SKM-1 treated with dmso at 0.1 percent for 144 hours (cell line): Measurements from ENCODE around the gene OVCA2.

Experiments used
- DNase-seq: peaks from one replicate; lab custom pipeline; 2025; ENCODE audit not compliant: unreplicated experiment; lab: John Stamatoyannopoulos, UW

Gene OVCA2

DNA sequence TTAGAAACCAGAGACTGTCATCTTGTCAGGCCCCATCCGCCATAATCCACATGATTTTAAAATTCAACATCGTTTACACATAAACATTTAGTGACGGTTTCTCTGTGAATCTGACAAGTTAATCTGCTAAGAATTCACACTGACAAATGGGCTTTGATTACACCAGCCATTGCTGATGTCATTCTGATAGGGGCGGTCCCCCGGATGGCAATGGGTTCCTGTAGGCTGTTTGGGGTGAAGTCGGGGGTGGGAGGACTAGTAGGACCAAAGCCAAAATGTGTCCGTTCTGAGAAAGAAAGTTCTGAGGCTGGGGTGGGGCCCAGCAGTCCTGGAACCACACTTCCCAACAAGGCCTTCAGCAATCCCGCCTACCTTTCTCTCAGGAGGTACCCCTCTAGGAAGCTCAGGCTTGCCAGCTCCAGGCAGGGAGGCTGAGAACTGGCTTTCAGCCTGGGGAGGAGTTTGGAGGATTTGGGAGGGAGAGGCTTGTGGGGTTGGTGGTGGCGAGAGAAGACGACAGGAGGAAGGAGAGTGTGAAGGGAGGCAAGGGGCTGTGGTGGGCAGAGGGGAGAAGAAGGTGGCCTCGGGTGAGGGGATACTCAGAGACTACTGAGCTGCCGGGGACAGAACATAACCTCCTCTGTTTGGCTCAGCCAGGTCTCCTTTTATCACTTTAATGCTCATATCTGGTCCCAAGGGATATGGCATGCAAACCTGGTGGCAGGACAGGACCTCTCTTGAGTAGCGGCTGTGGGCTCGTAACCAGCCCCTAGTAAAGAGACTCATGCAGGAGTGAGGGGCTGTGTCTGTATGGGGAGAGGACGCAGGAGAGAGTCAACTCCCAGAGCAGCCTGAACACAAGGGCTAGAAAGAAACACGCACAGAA, 21.7 kb downstream of the OVCA2 start:
- no peak for DNase-seq

DNA sequence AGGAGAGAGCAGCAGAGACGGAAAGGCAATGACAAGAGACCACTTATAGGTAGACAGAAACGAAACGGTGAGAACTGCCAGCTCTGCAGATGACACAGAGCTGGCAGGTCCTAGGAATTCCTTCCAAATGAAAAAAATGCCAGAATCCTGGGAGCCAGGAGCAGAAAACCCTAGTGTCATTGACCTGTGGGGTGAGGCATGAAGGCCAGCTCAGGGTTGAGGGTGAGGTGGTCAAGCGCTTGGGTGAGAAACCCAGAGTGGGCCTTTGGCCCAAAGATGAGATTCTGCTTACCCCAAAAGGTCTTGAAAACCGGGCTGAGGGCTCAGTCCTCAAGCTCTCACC, 22.3 kb downstream of the OVCA2 start:
- no peak for DNase-seq

DNA sequence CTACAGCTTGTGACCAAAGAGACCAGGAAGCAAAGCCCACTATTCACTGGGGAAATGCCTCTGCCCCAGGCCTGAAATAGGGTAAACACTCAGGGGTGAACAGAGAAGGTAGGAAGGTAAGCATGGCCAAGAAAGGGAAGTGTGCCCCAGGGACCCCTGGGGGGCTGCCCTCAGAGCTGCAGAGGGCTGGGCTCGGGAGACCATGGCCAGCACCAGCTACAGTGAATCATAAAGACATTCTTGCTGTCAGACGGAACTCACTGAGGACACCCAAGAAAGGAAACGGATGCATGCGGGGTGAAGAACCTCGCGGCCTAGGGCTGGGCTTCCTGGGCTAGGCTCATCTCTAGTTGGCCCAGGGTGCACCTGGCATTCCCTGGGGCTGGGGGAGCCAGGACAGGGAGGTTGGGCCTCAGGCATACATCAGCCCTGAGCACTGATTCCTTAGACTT, 22.7 kb downstream of the OVCA2 start:
- DNase-seq, result no peak

DNA sequence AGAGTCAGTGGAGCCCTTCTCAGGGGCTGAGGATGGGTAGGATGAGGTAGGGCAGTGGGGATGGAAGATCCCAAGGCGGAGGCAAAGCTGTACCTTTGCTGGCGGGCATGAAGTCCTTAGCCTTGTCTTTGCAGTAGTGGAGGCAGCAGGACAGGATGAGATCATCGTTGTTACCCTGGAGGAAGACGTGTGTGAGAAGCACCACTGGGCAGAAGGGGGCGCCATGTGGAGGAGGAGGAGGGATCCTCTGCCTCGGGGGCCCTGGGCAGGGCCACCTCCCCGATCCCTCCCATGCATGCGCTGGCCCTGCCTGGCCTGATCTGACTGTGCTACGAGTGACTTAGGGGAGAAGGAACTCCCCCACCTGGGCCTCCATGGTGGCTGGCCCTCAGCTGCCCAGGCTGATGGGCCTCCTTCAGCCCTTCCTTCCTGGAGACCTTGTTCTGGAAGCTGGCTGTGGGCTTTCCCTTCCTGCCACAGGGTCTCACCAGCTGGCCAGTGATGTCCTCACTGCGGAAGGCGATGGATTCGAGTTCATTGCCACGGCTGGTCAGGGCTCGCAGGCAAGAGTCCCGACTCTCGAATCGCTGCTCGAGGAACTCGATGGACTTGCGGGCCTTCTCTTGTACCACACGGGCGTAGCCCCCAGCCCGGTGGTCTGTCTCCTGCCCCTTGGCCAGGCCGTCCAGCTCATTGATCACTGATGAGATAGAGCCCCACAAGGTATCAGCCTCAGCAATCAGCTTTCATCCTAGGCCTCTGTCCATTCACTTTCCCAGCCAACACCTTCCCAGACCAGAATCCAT, 23.4 kb downstream of the OVCA2 start:
- DNase-seq, result no peak

DNA sequence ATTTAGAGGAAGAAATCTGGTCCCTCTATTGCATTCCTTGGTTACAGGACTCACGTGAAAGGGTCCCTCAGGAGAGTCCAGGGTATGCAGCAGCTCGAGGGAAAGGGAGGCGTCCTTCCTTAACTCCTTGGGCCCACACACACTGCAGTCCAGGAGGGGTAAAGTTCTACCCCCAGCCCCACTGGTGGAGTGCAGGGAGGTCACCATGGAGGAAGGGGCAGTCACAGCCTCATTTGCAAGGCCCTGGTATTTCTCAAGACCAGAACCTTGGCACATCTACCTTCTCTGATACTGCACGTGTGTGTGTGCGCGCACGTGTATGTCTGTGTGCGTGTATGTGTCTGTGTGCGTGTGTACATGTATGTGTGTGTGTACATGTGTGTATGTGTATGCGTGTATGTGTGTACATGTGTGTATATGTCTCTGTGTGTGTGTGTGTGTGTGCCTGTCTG, 24.2 kb downstream of the OVCA2 start:
- no peak for DNase-seq

DNA sequence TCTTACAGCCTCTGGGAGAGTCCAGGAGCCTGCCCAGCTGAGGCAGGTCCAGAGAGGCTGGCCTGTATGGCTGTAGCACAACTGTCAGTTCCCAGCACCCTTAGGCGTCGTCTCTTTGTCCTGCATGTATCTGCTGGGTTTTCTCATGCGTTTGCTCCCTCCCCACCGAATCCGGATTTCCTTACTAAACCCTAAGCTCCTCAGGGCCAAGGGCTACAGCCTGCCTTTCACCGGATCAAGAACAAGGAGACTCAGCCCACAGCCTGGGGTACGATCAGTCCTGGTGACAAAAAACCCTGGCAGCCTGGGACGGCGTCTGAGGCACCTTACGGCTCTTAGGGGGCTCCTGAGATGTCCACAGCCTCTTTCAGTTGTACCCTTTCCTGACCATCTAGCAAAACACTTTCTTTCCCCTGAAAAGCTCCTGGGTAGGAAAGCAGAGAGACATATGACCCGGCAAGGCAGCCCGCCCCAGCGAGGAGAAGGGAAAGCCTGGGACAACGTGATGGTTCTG, 25.3 kb downstream of the OVCA2 start:
- DNase-seq, result no peak

DNA sequence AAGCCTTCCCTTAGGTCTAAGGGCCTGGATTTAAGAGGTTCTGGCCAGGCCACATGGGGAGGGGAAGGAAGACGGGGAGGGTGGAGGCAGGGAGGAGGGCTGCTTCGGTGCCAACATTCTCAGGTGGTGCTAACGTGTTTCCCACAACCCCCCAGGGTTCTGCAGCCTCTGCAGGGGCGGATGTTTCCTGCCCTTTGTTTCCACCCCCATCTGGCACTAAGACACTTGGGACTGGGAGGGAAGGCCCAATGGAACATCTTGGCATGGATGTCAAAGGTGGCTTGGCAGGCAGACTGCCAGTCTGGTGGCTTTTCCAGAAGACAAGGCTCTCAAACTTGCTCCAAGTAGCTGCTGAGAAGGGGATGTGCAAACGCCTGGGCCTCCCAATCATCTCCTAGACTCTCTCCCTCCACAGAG, 25.8 kb downstream of the OVCA2 start:
- no peak for DNase-seq

DNA sequence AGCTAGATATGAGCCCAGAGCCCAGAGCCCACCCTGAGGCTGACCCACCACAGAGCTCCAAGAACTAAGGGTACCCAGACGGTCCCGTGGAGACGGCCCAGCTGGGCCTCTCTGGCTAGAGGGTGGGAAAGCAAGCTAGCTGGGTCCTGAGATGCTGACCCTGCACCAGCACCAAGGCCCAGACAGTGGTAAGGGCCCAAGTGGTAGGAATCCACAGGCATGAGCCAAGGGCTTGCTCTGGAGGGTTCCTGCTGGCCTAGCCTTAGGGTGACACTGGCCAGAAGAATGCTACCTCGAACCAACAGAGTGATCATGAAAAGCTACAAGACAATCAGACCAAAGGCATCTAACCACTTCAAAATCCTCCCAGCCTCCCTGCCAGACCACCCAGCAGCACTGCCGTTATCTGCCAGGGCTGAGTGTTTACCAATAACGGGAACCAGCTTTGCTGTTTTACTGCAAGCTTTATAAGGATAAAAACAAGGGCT, 26.3 kb downstream of the OVCA2 start:
- DNase-seq, result no peak

DNA sequence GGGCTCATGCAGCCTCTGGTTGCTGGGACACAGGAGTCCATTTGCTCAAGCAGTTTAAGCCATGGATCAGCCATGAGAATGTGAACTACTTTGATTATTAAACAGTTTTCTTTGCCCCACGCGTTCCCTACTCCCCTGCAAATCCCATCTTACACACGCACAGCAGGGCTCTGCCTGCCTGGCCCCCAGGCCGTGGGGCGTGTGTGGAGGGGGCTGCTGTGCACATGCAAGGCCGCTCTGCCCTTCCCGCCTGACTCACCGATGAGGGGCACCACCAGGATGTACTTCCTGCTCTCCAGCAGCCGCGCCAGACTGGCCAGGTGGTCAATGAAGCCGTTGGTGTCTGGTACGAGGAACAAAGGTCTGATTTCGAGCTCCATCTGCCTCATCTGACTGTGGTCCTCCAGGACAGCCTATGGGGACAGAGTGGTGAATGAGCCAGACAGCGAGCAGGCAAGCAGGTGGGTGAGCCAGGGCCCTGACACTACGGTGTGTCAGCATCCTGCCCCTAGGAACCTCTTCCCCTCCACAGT, 26.8 kb downstream of the OVCA2 start:
- DNase-seq, result no peak

DNA sequence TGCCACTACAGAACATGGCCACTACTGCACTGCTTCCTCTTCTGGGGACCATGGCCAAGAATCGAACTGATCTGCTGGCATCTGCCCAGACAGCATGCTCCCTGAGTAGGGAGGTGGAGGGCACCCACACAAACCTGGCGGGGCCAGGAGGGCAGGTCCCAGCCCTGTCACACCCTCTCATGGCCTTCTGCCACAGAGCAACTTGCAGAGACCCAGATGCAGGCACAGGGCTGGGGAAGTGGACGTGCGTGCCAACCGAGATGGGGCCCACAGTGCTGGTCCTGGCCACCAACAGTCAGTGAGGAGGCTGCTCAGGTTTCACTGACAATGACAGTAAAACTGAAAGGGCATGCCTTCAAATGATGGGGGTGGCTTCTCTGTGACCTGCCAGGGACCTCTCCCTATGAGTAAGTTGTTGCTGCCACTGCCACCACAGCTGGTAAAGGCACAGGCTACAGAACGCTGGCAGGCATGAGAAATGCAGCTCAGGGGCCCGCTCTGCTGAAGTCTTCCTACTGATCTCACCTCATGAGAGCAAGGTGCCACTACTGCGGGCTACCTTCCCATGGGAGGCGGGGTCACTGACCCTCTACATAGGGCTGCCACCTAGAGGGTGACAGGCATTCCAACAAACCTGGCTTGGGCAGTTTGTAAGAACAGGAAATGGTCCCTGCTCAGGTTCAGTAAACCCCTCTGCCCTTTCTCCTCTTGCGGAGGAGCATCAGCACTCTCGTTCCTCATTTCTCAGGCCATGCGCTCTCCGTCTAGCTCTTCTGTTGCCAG, 28.6 kb downstream of the OVCA2 start:
- no peak for DNase-seq

DNA sequence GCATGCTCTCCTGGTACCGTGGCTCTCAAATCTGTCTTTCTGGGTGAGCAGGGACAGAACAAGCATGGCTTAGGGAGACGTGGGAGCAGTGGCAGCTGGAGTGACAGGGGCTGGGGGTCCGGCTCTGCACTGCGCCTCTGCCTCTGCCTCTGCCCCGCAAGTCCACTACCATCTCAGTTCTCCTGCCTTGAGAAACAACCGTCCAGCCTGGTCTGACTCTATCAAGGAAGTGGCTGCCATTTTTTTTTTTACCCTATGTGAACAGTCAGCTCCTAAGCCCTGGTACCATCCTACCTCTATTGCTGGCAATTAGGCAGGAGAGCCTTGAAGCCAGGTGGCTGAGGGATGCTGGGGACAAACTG, 29.2 kb downstream of the OVCA2 start:
- DNase-seq, result no peak

DNA sequence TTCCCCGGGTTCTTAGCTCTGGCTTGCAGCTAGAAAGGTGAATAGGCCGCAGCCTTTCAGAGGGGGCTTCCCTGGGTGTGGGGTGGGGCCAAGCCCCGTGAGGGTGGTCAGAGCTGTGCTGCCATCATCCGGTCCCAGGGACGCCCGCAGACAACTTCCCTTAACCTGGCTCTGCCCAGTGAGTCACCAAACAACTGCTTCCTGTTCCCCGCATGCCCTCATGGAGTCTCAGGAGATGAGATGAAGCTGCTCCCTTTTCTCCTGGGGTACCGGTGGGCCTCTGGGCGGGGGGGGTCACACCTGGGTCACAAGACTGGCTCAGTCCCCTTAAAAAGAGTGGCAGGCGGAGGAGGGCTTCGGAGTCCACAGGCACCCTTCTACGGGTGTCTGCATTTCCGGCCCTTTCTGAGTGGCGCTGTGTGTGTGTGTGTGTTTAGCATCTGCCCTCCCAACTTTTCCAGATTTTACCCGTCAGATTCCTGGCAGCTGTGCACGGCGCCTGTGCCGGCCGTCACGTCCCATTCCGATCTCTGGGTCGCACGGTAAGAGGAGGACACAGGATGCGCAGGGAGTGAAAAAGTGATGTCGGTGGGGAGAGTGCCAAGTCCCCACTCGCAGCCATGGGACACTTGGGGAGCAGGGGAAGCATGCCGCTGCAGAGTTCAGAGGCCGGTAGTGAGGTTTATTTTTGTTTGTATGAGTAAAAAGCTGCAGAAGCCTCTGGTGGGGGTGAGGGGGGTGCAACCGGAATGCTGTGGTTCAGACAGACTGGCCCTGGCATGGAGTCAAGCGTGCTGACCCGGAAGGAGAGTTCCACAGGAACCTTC, 29.8 kb downstream of the OVCA2 start:
- no peak for DNase-seq

DNA sequence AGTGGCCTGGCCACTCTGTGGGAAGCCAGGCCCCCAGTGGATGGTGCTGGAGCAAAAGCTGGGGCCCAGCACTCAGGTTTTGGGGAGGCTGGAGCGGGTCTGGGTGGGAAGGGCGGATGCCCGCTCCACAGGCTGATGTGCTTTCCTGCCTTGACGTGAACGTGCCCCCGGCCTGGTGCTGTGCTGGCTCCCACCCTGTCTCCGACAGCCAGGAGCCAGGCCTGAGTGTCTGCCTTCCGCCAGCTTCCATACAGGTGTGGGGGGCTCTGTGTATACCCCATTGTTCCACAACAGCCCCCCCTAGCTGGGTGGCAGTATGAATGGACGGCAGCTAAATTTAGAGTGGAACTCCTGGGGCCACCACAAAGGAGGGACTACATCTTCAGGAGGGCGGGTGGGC, 33.1 kb downstream of the OVCA2 start:
- DNase-seq, result no peak

DNA sequence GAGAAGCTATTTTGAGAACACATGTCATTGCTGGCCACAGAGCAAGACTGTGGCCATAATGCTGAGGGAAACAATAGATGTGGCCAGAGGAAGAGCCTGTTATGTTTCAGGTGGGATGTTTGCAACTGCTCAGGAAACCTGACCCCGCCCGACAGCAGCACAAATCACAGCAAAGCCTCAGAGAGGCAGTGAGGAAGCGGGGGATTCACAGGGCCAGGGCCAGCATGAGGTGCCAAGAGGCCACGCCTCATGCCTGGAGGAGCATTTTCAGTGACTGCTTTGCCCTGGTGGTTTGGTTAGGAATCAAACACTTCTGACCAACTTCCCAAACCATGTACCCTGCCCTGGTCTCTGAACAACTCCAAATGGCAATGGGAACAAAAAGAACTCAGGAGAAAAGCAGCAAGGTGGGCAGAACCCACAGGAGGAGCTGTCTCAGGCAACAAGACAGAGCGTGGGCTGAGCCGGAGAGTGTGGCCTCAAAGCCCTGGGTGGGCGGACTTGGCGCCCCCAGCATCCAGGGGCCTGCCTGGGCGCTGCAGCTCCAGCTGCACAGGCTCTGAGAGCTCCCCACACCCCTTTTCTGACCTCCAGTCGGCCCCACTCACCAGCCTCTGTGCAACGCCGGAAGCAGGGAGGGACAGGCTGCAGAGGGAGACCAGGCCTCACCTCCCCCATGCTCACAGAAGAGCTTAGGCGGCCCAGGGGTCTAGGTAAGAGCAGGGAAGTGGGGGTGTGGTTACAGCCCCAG, 33.7 kb downstream of the OVCA2 start:
- DNase-seq, result no peak

DNA sequence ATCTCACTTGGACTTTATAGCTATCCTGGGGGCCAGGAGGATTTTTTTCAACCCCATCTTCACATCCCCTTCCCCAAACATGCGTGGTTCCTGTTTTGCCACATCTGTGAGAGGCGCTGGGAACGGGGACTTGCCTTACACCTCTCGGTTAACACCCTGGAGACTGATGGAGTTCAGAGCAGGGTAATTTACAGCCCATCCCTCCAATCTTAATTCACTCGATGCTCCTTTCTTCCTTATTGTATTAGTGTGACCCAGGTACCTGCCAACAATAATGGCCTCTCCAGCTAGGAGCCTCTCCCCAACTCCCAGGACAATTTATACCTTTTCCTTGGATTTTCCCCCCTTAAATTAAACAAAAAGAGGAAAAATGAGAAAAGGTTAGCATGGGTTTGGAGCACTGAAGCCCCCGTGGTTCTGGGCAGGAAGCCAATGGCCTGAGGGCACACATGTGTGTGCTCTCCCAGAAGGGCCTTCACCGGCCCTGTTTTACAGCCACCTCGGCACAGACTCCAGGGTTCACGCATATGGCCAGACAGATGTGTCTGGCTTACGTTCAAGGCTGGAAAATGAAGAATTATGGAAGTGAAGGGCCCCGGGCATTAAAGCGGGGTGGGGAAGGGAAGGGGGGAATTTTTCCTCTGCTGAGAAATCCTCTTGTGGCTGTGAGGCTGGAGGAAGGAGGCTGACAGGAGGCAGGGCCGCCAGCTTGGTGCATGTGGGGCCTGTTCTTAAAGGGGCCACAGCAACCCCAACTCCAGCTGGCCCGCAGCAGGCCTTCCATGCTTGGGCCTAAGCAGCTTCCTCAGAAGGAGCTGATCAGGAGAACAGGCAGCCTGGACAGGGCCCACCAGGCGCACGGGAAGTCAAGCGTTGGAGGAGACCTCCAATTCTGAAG, 34.5 kb downstream of the OVCA2 start:
- DNase-seq, result no peak

DNA sequence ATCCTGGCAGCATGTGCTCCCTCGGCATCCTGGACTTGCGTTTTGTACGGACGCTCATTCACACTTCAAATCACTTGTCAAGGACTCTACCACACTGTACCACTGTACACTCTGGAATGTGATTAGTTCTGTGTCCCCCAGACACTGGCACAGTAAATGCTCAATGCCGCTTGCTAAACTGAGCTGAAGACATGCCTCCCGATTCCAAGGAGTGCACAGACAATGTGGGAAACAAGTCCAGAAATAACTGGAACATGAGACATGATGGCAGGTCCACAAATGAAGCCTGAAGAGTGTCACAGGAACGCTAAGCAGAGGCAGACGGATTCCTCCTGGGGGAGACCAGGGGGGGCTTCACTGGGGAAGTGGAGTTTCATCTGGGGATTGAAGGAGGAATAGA, 35.2 kb downstream of the OVCA2 start:
- DNase-seq, result no peak

DNA sequence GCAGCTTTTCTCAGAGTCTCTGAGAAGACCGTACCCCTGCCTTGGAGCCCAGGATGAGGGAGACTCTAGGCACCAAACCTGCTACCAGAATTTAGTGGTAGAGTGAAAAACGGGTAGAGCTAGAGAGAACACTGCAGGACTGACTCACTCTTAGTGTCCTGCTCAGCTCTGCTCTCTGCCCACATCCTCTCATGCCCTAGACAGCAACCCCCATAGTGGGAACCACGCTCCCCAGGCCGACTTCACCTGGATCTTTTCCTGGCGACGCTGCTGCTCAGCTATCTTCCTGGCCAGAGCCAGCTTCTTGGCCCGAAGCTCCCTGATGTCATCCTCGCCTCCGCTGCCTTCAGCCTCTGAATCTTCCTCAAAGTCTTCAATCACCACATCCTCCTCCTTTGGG, 39.7 kb downstream of the OVCA2 start:
- no peak for DNase-seq
